D721Med (cell line): ENCODE results near the gene ARHGAP45.

Experiments used
- DNase-seq: peaks from one replicate; pipeline ENCODE4 v3.0.0; 2011; ENCODE audit warnings: low spot score; ENCODE audit not compliant: insufficient read length
- FAIRE-seq: peaks from 2 replicates; lab custom pipeline; 2011; peaks lifted over from hg19 to GRCh38; lab: Jason Lieb, UNC
- TF ChIP-seq, protein P1 (sequence below): IDR thresholded peaks from 2 replicates; pipeline ENCODE4 v1.5.1; 2012; ENCODE audit warnings: mild to moderate bottlenecking, control low read depth; ENCODE audit not compliant: insufficient read depth; ENCODE audit errors: missing control alignments

ARHGAP45 gene

DNA sequence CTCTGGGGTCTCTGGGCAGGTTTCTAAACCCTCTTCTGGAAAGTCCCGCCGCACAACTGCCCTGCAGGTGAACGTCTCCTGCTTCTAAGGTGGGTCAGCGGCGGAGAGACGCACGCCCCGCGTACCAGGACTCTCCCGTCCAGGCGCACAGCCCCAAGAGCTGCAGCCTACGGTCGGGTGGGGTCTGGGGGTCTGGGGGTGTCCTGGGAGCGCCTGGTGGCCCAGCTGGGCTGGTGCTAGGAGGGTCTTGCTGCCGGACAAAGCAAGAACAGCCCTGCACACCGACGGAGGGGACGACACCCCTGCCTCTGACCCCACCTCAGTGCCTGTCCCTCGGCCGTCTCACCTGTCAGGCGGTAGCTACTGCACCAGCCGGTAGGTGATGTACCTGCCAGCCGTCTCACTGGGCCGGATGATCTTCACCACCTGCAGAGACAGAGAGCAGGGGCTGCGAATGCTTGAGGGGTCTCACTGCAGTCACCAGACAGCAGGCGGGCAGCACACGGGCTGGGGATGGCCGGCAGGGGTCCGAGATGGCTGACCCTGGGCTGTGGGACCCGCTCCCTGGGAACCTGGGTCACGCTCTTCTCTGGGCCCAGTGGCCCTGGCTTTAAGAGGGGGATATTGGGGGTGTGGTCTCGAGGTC lies 22.3 kb downstream of the ARHGAP45 start:
- TF ChIP-seq, protein P1, sequence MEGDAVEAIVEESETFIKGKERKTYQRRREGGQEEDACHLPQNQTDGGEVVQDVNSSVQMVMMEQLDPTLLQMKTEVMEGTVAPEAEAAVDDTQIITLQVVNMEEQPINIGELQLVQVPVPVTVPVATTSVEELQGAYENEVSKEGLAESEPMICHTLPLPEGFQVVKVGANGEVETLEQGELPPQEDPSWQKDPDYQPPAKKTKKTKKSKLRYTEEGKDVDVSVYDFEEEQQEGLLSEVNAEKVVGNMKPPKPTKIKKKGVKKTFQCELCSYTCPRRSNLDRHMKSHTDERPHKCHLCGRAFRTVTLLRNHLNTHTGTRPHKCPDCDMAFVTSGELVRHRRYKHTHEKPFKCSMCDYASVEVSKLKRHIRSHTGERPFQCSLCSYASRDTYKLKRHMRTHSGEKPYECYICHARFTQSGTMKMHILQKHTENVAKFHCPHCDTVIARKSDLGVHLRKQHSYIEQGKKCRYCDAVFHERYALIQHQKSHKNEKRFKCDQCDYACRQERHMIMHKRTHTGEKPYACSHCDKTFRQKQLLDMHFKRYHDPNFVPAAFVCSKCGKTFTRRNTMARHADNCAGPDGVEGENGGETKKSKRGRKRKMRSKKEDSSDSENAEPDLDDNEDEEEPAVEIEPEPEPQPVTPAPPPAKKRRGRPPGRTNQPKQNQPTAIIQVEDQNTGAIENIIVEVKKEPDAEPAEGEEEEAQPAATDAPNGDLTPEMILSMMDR: no peak
- no peak for FAIRE-seq
- no peak for DNase-seq

DNA sequence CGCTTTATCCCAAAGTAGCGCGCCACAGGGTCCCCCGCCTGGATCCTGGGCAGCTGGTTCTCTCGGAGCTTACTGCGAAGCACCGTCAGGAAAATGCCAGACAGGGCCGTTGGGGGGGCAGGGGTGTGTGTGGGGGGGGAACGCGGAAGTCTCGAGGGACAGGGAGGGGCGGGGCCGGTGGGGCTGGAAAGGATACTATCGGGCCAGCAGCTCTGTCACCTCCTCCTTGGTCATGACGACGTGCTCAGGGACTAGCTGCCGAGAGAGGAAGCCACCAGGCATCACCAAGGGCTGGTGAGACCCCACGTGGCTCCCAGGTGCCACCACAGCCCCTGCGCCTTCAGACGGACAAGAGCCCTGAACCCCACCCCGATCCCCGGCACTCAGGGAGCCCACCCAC lies 22.9 kb downstream of the ARHGAP45 start:
- FAIRE-seq (no peak), DNase-seq (no peak)
- TF ChIP-seq, protein P1: no peak

DNA sequence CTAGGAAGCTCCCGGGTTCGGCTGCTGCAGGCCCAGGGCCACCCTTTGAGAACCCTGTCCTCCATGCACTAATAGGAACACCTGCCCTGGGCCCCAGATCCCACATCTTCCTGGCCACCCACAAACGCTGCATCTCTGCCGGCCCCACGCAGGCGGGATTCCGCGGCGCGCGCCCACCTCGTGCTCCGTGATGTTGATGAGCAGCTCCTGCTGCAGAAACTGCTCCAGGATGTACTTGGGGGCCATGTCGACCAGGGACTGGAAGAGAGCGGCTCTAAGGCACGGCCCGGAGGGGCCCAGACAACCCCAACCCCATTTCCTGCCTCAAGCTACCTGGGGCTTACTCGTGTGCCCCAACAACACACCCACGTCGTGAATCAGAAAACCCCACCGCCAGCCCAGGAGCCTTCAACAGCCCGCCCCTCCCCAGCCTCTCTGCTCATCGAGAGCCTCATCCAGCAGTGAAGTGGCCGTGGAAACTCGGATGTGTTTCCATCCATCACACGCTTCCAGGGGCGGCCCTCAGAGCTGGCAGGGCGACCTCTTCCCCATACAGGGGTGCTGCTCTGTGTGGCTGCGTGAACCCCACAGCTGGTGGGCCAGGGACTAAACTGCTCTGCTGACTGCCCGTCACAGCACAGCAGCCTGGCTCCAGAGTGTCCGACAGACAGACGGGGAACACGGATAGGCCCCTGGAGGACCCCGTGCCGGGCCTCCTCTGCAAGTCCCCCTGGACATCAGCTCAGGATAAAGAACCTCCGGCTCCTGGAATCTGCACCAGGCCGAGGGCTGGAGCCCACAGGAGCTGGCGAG lies 24.0 kb downstream of the ARHGAP45 start:
- TF ChIP-seq, protein P1: no peak
- DNase-seq (no peak), FAIRE-seq (no peak)

DNA sequence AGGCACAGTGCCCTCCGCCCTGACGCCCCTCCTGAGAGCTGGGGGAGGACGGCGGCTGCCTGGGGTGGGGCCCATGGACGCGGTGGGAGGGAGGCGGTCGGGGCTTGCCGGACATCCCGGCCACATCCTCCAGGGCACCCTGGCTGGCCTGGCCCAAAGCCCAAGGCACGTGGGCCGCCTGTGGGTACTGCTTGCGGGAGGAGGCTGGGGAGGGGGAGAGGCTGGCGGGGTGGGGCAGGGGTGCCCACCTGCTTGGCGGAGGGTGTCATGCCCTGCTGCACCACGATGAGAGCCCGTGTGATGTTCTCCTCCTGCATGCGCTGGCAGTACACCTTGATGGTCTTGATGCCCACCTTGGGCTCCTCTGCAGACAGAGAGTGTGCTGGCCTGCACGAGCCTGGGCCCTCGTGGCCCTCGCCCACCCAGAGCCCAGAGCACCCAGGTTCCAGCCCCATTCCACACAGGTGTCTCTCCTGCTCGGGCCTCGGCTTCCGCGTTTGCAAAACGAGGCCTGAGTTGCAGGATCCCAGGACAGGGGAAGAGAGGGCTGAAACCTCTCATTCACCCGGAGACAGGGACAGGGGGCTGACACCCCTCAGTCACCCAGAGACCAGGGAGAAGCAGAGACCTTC lies 24.7 kb downstream of the ARHGAP45 start:
- DNase-seq: no peak
- FAIRE-seq: no peak

DNA sequence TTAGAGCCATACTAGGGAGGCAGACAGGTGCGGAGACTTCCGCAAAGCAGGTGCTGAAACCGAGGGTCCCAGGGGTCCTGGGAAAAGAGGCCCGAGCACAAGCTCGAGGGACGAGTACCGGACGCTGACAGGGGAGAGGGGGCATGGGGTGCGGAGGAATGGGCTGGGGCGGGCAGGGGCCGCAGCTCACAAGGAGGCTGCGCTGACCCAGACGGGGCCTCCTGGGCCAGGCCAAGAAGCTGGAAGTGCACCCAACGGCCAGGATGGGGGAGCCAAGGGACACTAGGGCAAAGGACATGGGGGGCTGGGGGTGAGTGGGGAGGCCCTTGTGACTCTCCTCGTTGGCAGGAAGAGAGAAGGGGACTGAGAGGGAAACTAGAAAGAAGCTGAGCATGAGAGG lies 26.4 kb downstream of the ARHGAP45 start:
- TF ChIP-seq, protein P1: no peak
- no peak for DNase-seq
- FAIRE-seq: no peak

More for the DNA sequence above, 24.7 kb downstream of the ARHGAP45 start:
- TF ChIP-seq, protein P1: no peak

DNA sequence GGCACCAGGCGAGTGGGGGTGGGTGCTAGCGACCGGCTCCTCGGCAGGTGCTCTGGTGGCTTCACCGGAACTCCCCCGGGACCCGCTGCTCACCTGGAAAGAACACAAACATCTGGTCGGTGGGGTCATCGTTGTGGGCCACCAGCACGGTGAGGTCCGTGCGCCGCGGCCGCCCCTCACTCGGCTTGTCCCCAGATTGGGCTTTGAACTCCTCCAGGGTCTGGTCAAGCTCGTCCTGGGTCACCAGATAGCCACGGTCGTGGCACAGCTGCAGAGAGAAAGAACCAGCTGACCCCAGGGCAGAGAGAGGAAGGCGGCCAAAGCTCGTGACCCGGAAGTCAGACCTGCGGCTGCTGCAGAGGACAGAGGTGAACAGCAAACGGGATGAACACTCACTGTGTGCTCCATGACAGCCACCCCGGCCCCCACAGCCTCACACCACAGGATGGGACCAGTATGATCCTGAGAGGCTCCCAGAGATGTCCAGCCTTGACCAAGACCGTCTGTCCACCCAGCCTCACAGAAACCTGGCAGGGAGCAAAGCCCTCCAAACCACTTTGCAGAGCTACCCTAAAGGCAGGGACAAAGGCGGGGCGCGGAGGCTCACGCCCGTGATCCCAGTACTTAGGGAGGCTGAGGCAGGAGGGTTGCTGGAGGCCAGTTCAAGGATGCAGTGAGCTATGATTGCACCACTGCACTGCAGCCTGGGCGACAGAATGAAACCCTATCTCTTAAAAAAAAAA lies 27.0 kb downstream of the ARHGAP45 start:
- TF ChIP-seq, protein P1: no peak
- no peak for DNase-seq
- FAIRE-seq: no peak
